Uterus (tissue), 2 donors: ENCODE data around the gene NDUFS6.
"Not testable (repeated sequence)": the region's sequence is repeated elsewhere in the genome, so short reads cannot be mapped to it uniquely, and the experiment has no call there.

Experiments
- CTCF ChIP-seq, 4 experiments: fragments of 200-600 bp in 2 of 4; fragments of 450-650 bp in 2 of 4; sonication (generic) in 2 of 4; IDR thresholded peaks; one replicate each; pipeline ENCODE4 v1.5.1; 2016 to 2019; ENCODE audit warnings: antibody characterized with exemption in 4 of 4, mild to moderate bottlenecking in 2 of 4, moderate library complexity in 1 of 4
- POLR2A ChIP-seq, 2 donors: fragments of 450-650 bp; IDR thresholded peaks; one replicate each; pipeline ENCODE4 v1.6.1; 2016; ENCODE audit warnings: antibody characterized with exemption in 2 of 2, mild to moderate bottlenecking in 1 of 2, moderate library complexity in 1 of 2

GRCh38 chr5:1789438-1789833 is 11.8 kb upstream of the NDUFS6 start:
- TF ChIP-seq CTCF, POLR2A (IDR thresholded peaks at IDR 0.05): not testable (repeated sequence)
